ENCODE results near the gene ASB2.

Gene ASB2

GRCh38 chr14:93906341-93907329 lies 69.7 kb downstream of the ASB2 start:
- peak; percentile 19 to 34 for DNase-seq (ENCODE audit: low read depth in 2 of 2)

GRCh38 chr14:93905623-93906022 lies 70.7 kb downstream of the ASB2 start:
- no peak for DNase-seq (ENCODE audit: low read depth in 2 of 2)

GRCh38 chr14:93903342-93904184 lies 72.8 kb downstream of the ASB2 start:
- no peak for DNase-seq (ENCODE audit: low read depth in 2 of 2)

GRCh38 chr14:93902619-93903307 lies 73.6 kb downstream of the ASB2 start:
- no peak for DNase-seq (ENCODE audit: low read depth in 2 of 2)

- DNase-seq (ENCODE audit: low read depth in 2 of 2) = no peak
Observed at GRCh38 chr14:93901813-93902212, 74.6 kb downstream of the ASB2 start.

GRCh38 chr14:93898731-93899130 lies 77.6 kb downstream of the ASB2 start:
- DNase-seq (ENCODE audit: low read depth in 2 of 2) = no peak

GRCh38 chr14:93898081-93898611 lies 78.2 kb downstream of the ASB2 start:
- DNase-seq (ENCODE audit: low read depth in 2 of 2) = no peak

- DNase-seq (ENCODE audit: low read depth in 2 of 2) = no peak
Observed at GRCh38 chr14:93897476-93897845, 78.9 kb downstream of the ASB2 start.

- no peak for DNase-seq (ENCODE audit: low read depth in 2 of 2)
Observed at GRCh38 chr14:93895023-93895604, 81.3 kb downstream of the ASB2 start.

GRCh38 chr14:93893661-93894261 lies 82.6 kb downstream of the ASB2 start:
- no peak for DNase-seq (ENCODE audit: low read depth in 2 of 2)

- DNase-seq (ENCODE audit: low read depth in 2 of 2) = peak; percentile 60 to 64
Observed at GRCh38 chr14:93892923-93893558, 83.3 kb downstream of the ASB2 start.

GRCh38 chr14:93892505-93892839 lies 83.9 kb downstream of the ASB2 start:
- DNase-seq (ENCODE audit: low read depth in 2 of 2) = no peak

GRCh38 chr14:93891756-93892504 lies 84.4 kb downstream of the ASB2 start:
- DNase-seq (ENCODE audit: low read depth in 2 of 2) = no peak

GRCh38 chr14:93889739-93890483 lies 86.5 kb downstream of the ASB2 start:
- no peak for DNase-seq (ENCODE audit: low read depth in 2 of 2)

- DNase-seq (ENCODE audit: low read depth in 2 of 2) = no peak
Observed at GRCh38 chr14:93888995-93889394, 87.4 kb downstream of the ASB2 start.

- DNase-seq (ENCODE audit: low read depth in 2 of 2) = no peak
Observed at GRCh38 chr14:93884950-93885349, 91.4 kb downstream of the ASB2 start.
